ENCODE data around the gene HES1.

DNA sequence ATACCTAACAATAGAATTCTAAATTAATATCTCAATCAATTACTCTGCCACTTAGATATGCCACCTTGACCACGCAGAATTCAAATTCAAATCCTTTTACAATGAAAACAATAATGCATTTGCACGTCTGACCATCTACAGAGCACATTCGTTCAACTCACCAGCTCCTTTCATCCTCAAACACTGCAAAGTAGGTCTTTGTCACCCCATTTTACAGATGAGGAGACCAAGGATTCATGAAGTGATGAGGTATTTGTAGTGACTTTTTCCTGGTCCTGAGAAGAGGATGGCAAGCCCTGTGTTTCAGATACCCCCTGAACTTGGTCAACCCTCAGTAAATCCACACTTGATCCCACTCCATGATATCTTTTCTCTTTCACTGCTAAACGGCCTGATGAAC lies 42.2 kb downstream of the HES1 start:
- no peak for TF ChIP-seq CTCF (IDR thresholded peaks at IDR 0.05; ENCODE audit: low read depth, low read length)
- TF ChIP-seq EZH2phosphoT487 (IDR thresholded peaks at IDR 0.05; ENCODE audit: low read depth) = no peak

Measured in OCI-LY3 (cell line).